ENCODE results near the gene PRKG1. TPM values are rescaled to one million over a fixed set of nuclear protein-coding genes. Genes with fewer than 3 reads are reported as not detected.

PRKG1 gene
- total and polyA plus RNA-seq, 2 donors (not counting 1 experiment from before 2014, with no cell fraction given), result not detected

DNA sequence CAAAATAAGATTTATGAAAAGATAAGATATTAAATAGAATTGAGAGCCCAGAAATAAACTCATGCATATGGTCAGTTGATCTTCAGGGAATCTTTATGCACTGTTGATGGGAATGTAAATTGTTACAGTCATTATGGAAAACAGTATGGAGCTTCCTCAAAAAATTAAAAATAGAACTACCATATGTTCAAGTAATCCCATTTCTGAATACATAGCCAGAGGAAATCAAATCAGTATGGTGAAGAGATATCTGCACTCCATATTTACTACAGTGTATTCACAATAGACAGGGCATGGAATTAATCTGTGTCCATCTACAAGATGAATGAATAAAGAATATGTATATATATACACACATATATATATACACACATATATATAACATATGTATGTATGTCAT lies 747.5 kb downstream of the PRKG1 start:
- POLR2A ChIA-PET, result no interaction called here
- Histone ChIP-seq H3K4me1 (ENCODE audit: control insufficient read depth in 2 of 2, insufficient read depth in 2 of 2, low read length in 2 of 2) (no peaks in the 10 kb centered on the region), H3K9ac (ENCODE audit: low read length) (no peak overlapping the region), H3K4me2 (replicated peaks; ENCODE audit: low read depth, low read length, poor library complexity, severe bottlenecking) (no peak overlapping the region), H3K4me3 (ENCODE audit: control extremely low read depth in 1 of 5, extremely low read depth in 1 of 5, insufficient read depth in 1 of 5, low read depth in 2 of 5, low read length in 4 of 5) (no peak overlapping the region), H3K79me2 (ENCODE audit: control insufficient read depth, insufficient read depth, low read length) (no peaks in the 10 kb centered on the region), H3K36me3 (replicated peaks in 1 of 2; ENCODE audit: control extremely low read depth in 1 of 2, control insufficient read depth in 1 of 2, extremely low read depth in 1 of 2, insufficient read depth in 2 of 2, low read length in 1 of 2) (no peaks in the 10 kb centered on the region), H2AFZ (ENCODE audit: insufficient read depth, low read depth, low read length, poor library complexity, severe bottlenecking) (no peak overlapping the region), H4K20me1 (ENCODE audit: control insufficient read depth, insufficient read depth, low read length, poor library complexity, severe bottlenecking) (no peaks in the 10 kb centered on the region), H3K27me3 (replicated peaks in 1 of 4; ENCODE audit: control extremely low read depth in 1 of 4, control insufficient read depth in 3 of 4, insufficient read depth in 4 of 4, low read length in 3 of 4) (no peaks in the 10 kb centered on the region), H3K27ac (ENCODE audit: low read length in 2 of 2) (no peak overlapping the region), H3K9me3 (ENCODE audit: control extremely low read depth in 1 of 3, control insufficient read depth in 2 of 3, insufficient read depth in 1 of 3, low read length in 2 of 3) (no peaks in the 10 kb centered on the region)
- CTCF ChIA-PET, result no interaction called here
- H3K27me3 Mint-ChIP-seq, result no peaks in the 10 kb centered on the region
- ATAC-seq (ENCODE audit: low read depth) (no peak), DNase-seq (no peak)
- H3K4me3 Mint-ChIP-seq, result no peak overlapping the region
- TF ChIP-seq EZH2 (IDR thresholded peaks at IDR 0.05; ENCODE audit: borderline replicate concordance, insufficient read depth, low read depth, low read length, poor library complexity, severe bottlenecking), result no peak
- TF ChIP-seq, protein P1, sequence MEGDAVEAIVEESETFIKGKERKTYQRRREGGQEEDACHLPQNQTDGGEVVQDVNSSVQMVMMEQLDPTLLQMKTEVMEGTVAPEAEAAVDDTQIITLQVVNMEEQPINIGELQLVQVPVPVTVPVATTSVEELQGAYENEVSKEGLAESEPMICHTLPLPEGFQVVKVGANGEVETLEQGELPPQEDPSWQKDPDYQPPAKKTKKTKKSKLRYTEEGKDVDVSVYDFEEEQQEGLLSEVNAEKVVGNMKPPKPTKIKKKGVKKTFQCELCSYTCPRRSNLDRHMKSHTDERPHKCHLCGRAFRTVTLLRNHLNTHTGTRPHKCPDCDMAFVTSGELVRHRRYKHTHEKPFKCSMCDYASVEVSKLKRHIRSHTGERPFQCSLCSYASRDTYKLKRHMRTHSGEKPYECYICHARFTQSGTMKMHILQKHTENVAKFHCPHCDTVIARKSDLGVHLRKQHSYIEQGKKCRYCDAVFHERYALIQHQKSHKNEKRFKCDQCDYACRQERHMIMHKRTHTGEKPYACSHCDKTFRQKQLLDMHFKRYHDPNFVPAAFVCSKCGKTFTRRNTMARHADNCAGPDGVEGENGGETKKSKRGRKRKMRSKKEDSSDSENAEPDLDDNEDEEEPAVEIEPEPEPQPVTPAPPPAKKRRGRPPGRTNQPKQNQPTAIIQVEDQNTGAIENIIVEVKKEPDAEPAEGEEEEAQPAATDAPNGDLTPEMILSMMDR (IDR thresholded peaks at IDR 0.05), result no peak
- H3K27ac Mint-ChIP-seq, result no peak overlapping the region
- no peaks in the 10 kb centered on the region for H3K4me1 Mint-ChIP-seq
- no peaks in the 10 kb centered on the region for H3K9me3 Mint-ChIP-seq (ENCODE audit: insufficient read depth)
- intact Hi-C loops (cut with micrococcal nuclease), result no loop called here

DNA sequence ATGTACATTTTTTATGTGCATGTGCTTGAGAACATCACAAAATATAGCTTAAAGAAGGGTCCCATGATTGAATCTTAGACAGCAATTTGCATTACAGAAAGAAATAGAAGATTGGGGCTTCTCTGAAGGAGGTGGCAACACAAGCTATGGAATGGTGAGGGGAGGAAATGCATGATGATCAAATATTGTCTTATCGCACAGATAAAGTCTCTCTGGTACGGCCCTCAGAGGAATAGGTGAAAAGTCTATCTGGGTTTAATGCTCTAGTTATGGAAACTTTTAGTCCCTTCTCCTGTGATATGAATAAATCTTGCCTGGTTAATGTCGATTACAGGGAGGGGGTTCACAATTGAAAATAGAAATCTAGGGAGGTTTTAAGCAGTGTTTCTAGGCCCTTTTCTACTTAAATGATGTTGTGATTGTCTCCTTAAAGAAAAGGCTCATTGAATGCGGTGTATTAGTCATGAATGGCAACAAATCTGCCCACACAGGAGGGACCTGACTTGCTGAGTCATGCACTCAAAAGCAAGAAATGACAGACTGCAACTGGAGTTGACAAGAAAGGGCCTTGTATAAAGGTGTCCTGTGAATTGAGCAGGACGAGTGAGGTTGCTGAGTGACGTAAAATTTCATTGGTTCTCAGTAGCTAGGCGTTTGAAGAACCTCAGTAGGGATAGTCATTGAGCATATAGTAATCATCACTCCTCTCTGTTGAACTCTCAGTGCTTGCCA lies 758.5 kb downstream of the PRKG1 start:
- ATAC-seq (ENCODE audit: low read depth) (no peak), DNase-seq (no peak)
- CTCF ChIA-PET, result no interaction called here
- intact Hi-C loops (cut with micrococcal nuclease), result no loop called here
- no peaks in the 10 kb centered on the region for H4K20me1 ChIP-seq (ENCODE audit: control insufficient read depth, insufficient read depth, low read length, poor library complexity, severe bottlenecking)
- H3K27ac Mint-ChIP-seq, result no peak overlapping the region
- peaks cover 0 to 3% (median 1%) of the 10 kb centered on the region in 3 donors for H3K9me3 ChIP-seq (ENCODE audit: control extremely low read depth in 1 of 3, control insufficient read depth in 2 of 3, insufficient read depth in 1 of 3, low read length in 2 of 3)
- no peaks in the 10 kb centered on the region for H3K4me1 ChIP-seq (ENCODE audit: control insufficient read depth in 2 of 2, insufficient read depth in 2 of 2, low read length in 2 of 2)
- WGBS (ENCODE audit: insufficient coverage), result 67% methylated on average over 3 of the region's 7 CpGs
- no peak overlapping the region for H3K4me2 ChIP-seq (replicated peaks; ENCODE audit: low read depth, low read length, poor library complexity, severe bottlenecking)
- no peaks in the 10 kb centered on the region for H3K36me3 ChIP-seq (replicated peaks in 1 of 2; ENCODE audit: control extremely low read depth in 1 of 2, control insufficient read depth in 1 of 2, extremely low read depth in 1 of 2, insufficient read depth in 2 of 2, low read length in 1 of 2)
- no peak overlapping the region for H3K4me3 ChIP-seq (ENCODE audit: control extremely low read depth in 1 of 5, extremely low read depth in 1 of 5, insufficient read depth in 1 of 5, low read depth in 2 of 5, low read length in 4 of 5)
- H3K9me3 Mint-ChIP-seq (ENCODE audit: insufficient read depth), result peaks cover 6% of the 10 kb centered on the region
- H3K4me1 Mint-ChIP-seq, result no peaks in the 10 kb centered on the region
- POLR2A ChIA-PET, result no interaction called here
- TF ChIP-seq, protein P1 (IDR thresholded peaks at IDR 0.05), result no peak
- TF ChIP-seq EZH2 (IDR thresholded peaks at IDR 0.05; ENCODE audit: borderline replicate concordance, insufficient read depth, low read depth, low read length, poor library complexity, severe bottlenecking), result no peak
- no peaks in the 10 kb centered on the region for H3K27me3 ChIP-seq (replicated peaks in 1 of 4; ENCODE audit: control extremely low read depth in 1 of 4, control insufficient read depth in 3 of 4, insufficient read depth in 4 of 4, low read length in 3 of 4)
- H3K79me2 ChIP-seq (ENCODE audit: control insufficient read depth, insufficient read depth, low read length), result no peaks in the 10 kb centered on the region
- H2AFZ ChIP-seq (ENCODE audit: insufficient read depth, low read depth, low read length, poor library complexity, severe bottlenecking), result no peak overlapping the region
- no peak overlapping the region for H3K27ac ChIP-seq (ENCODE audit: low read length in 2 of 2)
- H3K4me3 Mint-ChIP-seq, result no peak overlapping the region
- no peaks in the 10 kb centered on the region for H3K27me3 Mint-ChIP-seq
- H3K9ac ChIP-seq (ENCODE audit: low read length), result no peak overlapping the region

Measured in B cell (primary cell).